HepG2 (cell line): ENCODE data around the gene LSM14B.
A peak's percentile ranks its signal among the peaks of the same experiment; 100 is the strongest.

ENCODE experiments used
- CBFB ChIP-seq: sonication (generic); formaldehyde crosslinking; IDR thresholded peaks from 2 replicates; pipeline ENCODE4 v1.4.0; 2020; ENCODE audit warnings: missing genetic modification reagents
- NFATC3 ChIP-seq: sonication (generic); formaldehyde crosslinking; IDR thresholded peaks from 2 replicates; pipeline ENCODE4 v1.5.1; 2020; ENCODE audit warnings: mild to moderate bottlenecking, missing genetic modification reagents
- POLR2A ChIP-seq, 2 experiments: IDR thresholded peaks; 2 replicates each; pipeline ENCODE4 v1.6.1; 2011; ENCODE audit warnings: low read depth in 2 of 2, low read length in 2 of 2, mild to moderate bottlenecking in 1 of 2, moderate library complexity in 1 of 2; ENCODE audit not compliant: insufficient read depth in 1 of 2
- SIN3A ChIP-seq: IDR thresholded peaks from 2 replicates; pipeline ENCODE4 v1.6.1; 2011; ENCODE audit warnings: low read depth, mild to moderate bottlenecking, control low read depth, low read length, borderline replicate concordance
- TF ChIP-seq, protein P1 (sequence below): sonication (generic); formaldehyde crosslinking; IDR thresholded peaks from 2 replicates; pipeline ENCODE4 v1.4.0; 2020; ENCODE audit warnings: missing genetic modification reagents
- TF ChIP-seq, protein P2 (sequence below): sonication (generic); formaldehyde crosslinking; IDR thresholded peaks from 2 replicates; pipeline ENCODE4 v1.4.0; 2020; ENCODE audit warnings: missing genetic modification reagents

DNA sequence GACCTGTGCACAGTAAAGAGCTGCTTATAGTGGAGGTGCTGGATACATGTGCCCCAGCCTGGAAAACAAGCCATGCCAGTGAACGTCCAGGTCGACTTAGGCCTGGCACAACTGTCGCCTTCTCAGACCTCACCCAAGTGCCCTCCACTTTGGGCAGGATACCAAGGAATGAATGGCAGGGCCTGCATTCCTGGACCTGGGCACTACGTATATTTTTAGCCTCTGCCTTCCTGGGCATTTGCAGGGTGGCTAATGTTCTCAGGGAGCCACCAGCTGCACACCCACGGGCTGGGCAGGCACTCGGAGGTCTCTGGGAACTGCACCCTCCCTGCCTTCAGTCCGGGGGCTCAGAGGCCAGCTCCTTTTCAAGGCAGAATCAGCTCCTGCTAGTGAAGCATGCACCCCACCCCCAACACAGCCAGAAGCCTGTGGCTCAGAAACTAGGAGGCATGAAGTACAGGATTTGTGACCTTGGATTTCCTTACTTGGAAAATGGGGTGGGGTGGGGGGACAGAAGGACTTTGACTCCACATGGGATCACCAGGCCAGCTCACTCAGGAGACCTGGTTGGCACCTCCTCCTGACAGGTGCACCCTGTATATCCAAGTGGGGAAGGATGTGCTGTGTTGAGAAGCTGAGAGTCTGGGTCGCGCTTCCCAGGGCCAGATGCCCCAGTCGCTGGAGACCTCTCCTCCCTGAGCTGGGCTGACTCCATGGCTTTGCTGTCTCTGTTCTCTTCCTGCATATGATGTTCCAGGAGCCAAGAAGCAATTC, 2.5 kb upstream of the LSM14B start:
- peak; percentile 79; the same call in 1 of the 2 replicates for TF ChIP-seq NFATC3 (CRISPR knock-in tag)
- TF ChIP-seq CBFB (CRISPR knock-in tag): no peak
- TF ChIP-seq, protein P1, sequence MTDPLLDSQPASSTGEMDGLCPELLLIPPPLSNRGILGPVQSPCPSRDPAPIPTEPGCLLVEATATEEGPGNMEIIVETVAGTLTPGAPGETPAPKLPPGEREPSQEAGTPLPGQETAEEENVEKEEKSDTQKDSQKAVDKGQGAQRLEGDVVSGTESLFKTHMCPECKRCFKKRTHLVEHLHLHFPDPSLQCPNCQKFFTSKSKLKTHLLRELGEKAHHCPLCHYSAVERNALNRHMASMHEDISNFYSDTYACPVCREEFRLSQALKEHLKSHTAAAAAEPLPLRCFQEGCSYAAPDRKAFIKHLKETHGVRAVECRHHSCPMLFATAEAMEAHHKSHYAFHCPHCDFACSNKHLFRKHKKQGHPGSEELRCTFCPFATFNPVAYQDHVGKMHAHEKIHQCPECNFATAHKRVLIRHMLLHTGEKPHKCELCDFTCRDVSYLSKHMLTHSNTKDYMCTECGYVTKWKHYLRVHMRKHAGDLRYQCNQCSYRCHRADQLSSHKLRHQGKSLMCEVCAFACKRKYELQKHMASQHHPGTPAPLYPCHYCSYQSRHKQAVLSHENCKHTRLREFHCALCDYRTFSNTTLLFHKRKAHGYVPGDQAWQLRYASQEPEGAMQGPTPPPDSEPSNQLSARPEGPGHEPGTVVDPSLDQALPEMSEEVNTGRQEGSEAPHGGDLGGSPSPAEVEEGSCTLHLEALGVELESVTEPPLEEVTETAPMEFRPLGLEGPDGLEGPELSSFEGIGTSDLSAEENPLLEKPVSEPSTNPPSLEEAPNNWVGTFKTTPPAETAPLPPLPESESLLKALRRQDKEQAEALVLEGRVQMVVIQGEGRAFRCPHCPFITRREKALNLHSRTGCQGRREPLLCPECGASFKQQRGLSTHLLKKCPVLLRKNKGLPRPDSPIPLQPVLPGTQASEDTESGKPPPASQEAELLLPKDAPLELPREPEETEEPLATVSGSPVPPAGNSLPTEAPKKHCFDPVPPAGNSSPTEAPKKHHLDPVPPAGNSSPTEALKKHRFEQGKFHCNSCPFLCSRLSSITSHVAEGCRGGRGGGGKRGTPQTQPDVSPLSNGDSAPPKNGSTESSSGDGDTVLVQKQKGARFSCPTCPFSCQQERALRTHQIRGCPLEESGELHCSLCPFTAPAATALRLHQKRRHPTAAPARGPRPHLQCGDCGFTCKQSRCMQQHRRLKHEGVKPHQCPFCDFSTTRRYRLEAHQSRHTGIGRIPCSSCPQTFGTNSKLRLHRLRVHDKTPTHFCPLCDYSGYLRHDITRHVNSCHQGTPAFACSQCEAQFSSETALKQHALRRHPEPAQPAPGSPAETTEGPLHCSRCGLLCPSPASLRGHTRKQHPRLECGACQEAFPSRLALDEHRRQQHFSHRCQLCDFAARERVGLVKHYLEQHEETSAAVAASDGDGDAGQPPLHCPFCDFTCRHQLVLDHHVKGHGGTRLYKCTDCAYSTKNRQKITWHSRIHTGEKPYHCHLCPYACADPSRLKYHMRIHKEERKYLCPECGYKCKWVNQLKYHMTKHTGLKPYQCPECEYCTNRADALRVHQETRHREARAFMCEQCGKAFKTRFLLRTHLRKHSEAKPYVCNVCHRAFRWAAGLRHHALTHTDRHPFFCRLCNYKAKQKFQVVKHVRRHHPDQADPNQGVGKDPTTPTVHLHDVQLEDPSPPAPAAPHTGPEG (CRISPR knock-in tag): no peak
- TF ChIP-seq SIN3A: no peak
- TF ChIP-seq POLR2A (IDR thresholded peaks at IDR 0.05; ENCODE audit: insufficient read depth in 1 of 2, low read depth in 2 of 2, low read length in 2 of 2): peak in 1 of 2 experiments; percentile 36; a peak in 1 of 4 replicates
- TF ChIP-seq, protein P2, sequence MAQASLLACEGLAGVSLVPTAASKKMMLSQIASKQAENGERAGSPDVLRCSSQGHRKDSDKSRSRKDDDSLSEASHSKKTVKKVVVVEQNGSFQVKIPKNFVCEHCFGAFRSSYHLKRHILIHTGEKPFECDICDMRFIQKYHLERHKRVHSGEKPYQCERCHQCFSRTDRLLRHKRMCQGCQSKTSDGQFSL (CRISPR knock-in tag): no peak
